Trophoblast cell (in vitro differentiated cells and primary cell): Measurements from ENCODE around the gene FASTK.

Experiments
- DNase-seq, 2 donors: peaks; one replicate each; pipeline ENCODE4 v3.0.0-alpha.2; 2016
- H2AFZ ChIP-seq: 2 replicates; pipeline ENCODE4 v1.6.1; 2013; ENCODE audit warnings: low read length, moderate library complexity, mild to moderate bottlenecking; ENCODE audit not compliant: insufficient read depth, poor library complexity
- H2AK5ac ChIP-seq: 2 replicates; pipeline ENCODE4 v1.6.1; 2013; ENCODE audit warnings: mild to moderate bottlenecking, low read length
- H2BK120ac ChIP-seq: 2 replicates; pipeline ENCODE4 v1.6.1; 2013; ENCODE audit warnings: low read length, mild to moderate bottlenecking, moderate library complexity; ENCODE audit not compliant: insufficient read depth, poor library complexity
- H2BK12ac ChIP-seq: 2 replicates; pipeline ENCODE4 v1.6.1; 2013; ENCODE audit warnings: mild to moderate bottlenecking, low read length, moderate library complexity
- H2BK5ac ChIP-seq: 2 replicates; pipeline ENCODE4 v1.6.1; 2013; ENCODE audit warnings: low read length, low read depth, moderate library complexity, mild to moderate bottlenecking; ENCODE audit not compliant: poor library complexity
- H3K14ac ChIP-seq: 2 replicates; pipeline ENCODE4 v1.6.1; 2013; ENCODE audit warnings: mild to moderate bottlenecking, low read length
- H3K18ac ChIP-seq: 2 replicates; pipeline ENCODE4 v1.6.1; 2013; ENCODE audit warnings: mild to moderate bottlenecking, low read length
- H3K23ac ChIP-seq: 2 replicates; pipeline ENCODE4 v1.6.1; 2013; ENCODE audit warnings: low read length
- H3K27ac ChIP-seq: 2 replicates; pipeline ENCODE4 v1.5.1; 2013; ENCODE audit warnings: low read depth, mild to moderate bottlenecking, inconsistent platforms, low read length, moderate library complexity
- H3K27me3 ChIP-seq: 2 replicates; pipeline ENCODE4 v1.6.1; 2013; ENCODE audit warnings: inconsistent platforms, mild to moderate bottlenecking, low read length, moderate library complexity; ENCODE audit not compliant: insufficient read depth
- H3K36me3 ChIP-seq, 2 experiments: 1 replicate in 1 of 2; 2 replicates in 1 of 2; pipeline ENCODE4 v1.6.1; 2013; ENCODE audit warnings: low read length in 2 of 2, mild to moderate bottlenecking in 2 of 2, moderate library complexity in 1 of 2; ENCODE audit not compliant: insufficient read depth in 2 of 2, control insufficient read depth in 1 of 2
- H3K4ac ChIP-seq: 2 replicates; pipeline ENCODE4 v1.6.1; 2013; ENCODE audit warnings: low read depth, mild to moderate bottlenecking, low read length, moderate library complexity
- H3K4me1 ChIP-seq, 2 experiments: 1 replicate in 1 of 2; 2 replicates in 1 of 2; pipeline ENCODE4 v1.6.1; 2013; ENCODE audit warnings: low read length in 2 of 2, mild to moderate bottlenecking in 2 of 2, moderate library complexity in 1 of 2; ENCODE audit not compliant: insufficient read depth in 2 of 2, control insufficient read depth in 1 of 2
- H3K4me2 ChIP-seq: 2 replicates; pipeline ENCODE4 v1.6.1; 2013; ENCODE audit warnings: inconsistent platforms, mild to moderate bottlenecking, low read length, moderate library complexity
- H3K4me3 ChIP-seq: 2 replicates; pipeline ENCODE4 v1.5.1; 2013; ENCODE audit warnings: mild to moderate bottlenecking, low read depth, low read length, inconsistent platforms
- H3K79me1 ChIP-seq: one replicate; pipeline ENCODE4 v1.6.1; 2013; ENCODE audit warnings: low read length
- H3K79me2 ChIP-seq: 2 replicates; pipeline ENCODE4 v1.6.1; 2013; ENCODE audit warnings: low read length, mild to moderate bottlenecking; ENCODE audit not compliant: control insufficient read depth, insufficient read depth, poor library complexity
- H3K9ac ChIP-seq: 2 replicates; pipeline ENCODE4 v1.6.1; 2013; ENCODE audit warnings: mild to moderate bottlenecking, low read length
- H3K9me3 ChIP-seq: 2 replicates; pipeline ENCODE4 v1.6.1; 2013; ENCODE audit warnings: low read depth, mild to moderate bottlenecking, control low read depth, inconsistent platforms, low read length; ENCODE audit not compliant: insufficient read depth
- H4K12ac ChIP-seq: 2 replicates; pipeline ENCODE4 v1.6.1; 2013; ENCODE audit warnings: low read depth, mild to moderate bottlenecking, low read length, moderate library complexity
- H4K8ac ChIP-seq: 2 replicates; pipeline ENCODE4 v1.6.1; 2013; ENCODE audit warnings: low read depth, mild to moderate bottlenecking, low read length, moderate library complexity
- H4K91ac ChIP-seq: one replicate; pipeline ENCODE4 v1.6.1; 2013; ENCODE audit warnings: low read depth, mild to moderate bottlenecking, low read length, moderate library complexity
- WGBS: extraction: QIAGEN DNeasy Blood & Tissue Kit; methylation state at CpG from one replicate; pipeline ENCODE4 v1.1.7; 2013; ENCODE audit warnings: missing lambda C conversion rate; ENCODE audit not compliant: insufficient read length, insufficient coverage; ENCODE audit errors: extremely low coverage; 5-methylcytosine and 5-hydroxymethylcytosine counted together

Gene FASTK

DNA sequence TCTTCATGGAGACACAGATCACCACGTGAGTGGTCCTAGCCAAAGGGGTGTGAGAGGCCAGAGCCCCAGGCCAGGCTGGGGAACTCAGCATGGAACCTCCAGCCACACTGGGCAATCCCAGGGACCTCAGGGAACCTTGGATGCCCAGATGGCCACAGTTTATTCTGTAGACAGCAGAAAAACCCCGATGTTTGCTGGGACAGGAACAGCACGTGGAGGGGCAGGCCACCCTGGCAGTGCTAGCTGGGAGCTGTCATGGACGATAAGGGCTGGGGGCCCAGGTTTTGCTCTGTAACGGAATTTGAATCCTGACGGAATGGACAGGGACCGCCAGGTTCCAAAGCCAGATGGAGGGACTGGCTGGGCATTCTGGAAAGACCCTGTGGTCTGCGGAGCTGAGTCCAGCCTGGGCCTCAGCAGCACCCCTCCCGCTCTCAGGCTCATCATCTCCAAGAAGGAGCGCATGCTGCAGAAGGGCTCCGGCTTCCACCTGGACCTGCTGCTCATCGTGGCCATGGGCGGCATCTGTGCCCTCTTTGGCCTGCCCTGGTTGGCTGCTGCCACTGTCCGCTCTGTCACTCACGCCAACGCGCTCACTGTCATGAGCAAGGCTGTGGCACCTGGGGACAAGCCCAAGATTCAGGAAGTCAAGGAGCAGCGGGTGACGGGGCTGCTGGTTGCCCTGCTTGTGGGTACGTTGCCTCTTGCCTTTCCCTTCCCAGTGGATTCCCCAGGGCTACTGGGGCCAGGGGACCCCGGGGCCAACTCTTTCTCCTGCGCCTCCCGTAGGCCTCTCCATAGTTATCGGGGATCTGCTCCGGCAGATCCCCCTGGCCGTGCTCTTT lies 5.6 kb downstream of the FASTK start:
- no peak for DNase-seq
- no peak overlapping the region for H3K4me2 ChIP-seq
- peaks cover 2% of the 10 kb centered on the region for H3K79me1 ChIP-seq
- H4K8ac ChIP-seq: no peak overlapping the region
- H3K9me3 ChIP-seq: no peaks in the 10 kb centered on the region
- no peak overlapping the region for H3K9ac ChIP-seq
- H3K27ac ChIP-seq: no peak overlapping the region
- H3K4me3 ChIP-seq: no peak overlapping the region
- H3K4me1 ChIP-seq: peaks cover 10 to 16% of the 10 kb centered on the region in 2 experiments
- H3K18ac ChIP-seq: no peak overlapping the region
- no peaks in the 10 kb centered on the region for H3K27me3 ChIP-seq
- peaks cover 6% of the 10 kb centered on the region for H3K79me2 ChIP-seq
- H4K12ac ChIP-seq: no peak overlapping the region
- H3K14ac ChIP-seq: no peak overlapping the region
- H3K36me3 ChIP-seq: peaks cover 72 to 73% of the 10 kb centered on the region in 2 experiments
- H2BK120ac ChIP-seq: no peak overlapping the region
- H2BK5ac ChIP-seq: no peak overlapping the region
- H2AK5ac ChIP-seq: no peak overlapping the region
- no peak overlapping the region for H4K91ac ChIP-seq
- WGBS: no CpG with 5 or more reads among the region's 26 CpGs
- no peak overlapping the region for H2BK12ac ChIP-seq
- no peak overlapping the region for H2AFZ ChIP-seq
- H3K4ac ChIP-seq: no peak overlapping the region
- no peak overlapping the region for H3K23ac ChIP-seq

- H3K23ac ChIP-seq: no peak overlapping the region
Observed at GRCh38 chr7:151073990-151074389, 6.6 kb downstream of the FASTK start.

GRCh38 chr7:151071032-151071866 lies 9.4 kb downstream of the FASTK start:
- no CpG with 5 or more reads among the region's 39 CpGs for WGBS
- H3K36me3 ChIP-seq: peaks cover 84 to 89% of the 10 kb centered on the region in 2 experiments

More at GRCh38 chr7:151073990-151074389, 6.6 kb downstream of the FASTK start:
- no peak overlapping the region for H2BK5ac ChIP-seq
- no peak overlapping the region for H3K14ac ChIP-seq
- H3K27ac ChIP-seq: no peak overlapping the region
- no peak overlapping the region for H3K4ac ChIP-seq
- no CpG with 5 or more reads among the region's 17 CpGs for WGBS
- no peak overlapping the region for H3K9ac ChIP-seq
- no peak overlapping the region for H2AK5ac ChIP-seq
- H3K27me3 ChIP-seq: no peaks in the 10 kb centered on the region
- H3K4me1 ChIP-seq: peaks cover 2 to 8% of the 10 kb centered on the region in 2 experiments
- no peak overlapping the region for H4K91ac ChIP-seq
- DNase-seq: no peak
- H4K8ac ChIP-seq: no peak overlapping the region
- H4K12ac ChIP-seq: no peak overlapping the region
- H3K4me3 ChIP-seq: no peak overlapping the region
- no peaks in the 10 kb centered on the region for H3K79me2 ChIP-seq
- H3K9me3 ChIP-seq: no peaks in the 10 kb centered on the region
- H3K4me2 ChIP-seq: no peak overlapping the region
- no peak overlapping the region for H2BK12ac ChIP-seq
- H3K79me1 ChIP-seq: peaks cover 2% of the 10 kb centered on the region
- H2AFZ ChIP-seq: no peak overlapping the region
- no peak overlapping the region for H3K18ac ChIP-seq
- H3K36me3 ChIP-seq: peaks cover 78 to 79% of the 10 kb centered on the region in 2 experiments
- H2BK120ac ChIP-seq: no peak overlapping the region

DNA sequence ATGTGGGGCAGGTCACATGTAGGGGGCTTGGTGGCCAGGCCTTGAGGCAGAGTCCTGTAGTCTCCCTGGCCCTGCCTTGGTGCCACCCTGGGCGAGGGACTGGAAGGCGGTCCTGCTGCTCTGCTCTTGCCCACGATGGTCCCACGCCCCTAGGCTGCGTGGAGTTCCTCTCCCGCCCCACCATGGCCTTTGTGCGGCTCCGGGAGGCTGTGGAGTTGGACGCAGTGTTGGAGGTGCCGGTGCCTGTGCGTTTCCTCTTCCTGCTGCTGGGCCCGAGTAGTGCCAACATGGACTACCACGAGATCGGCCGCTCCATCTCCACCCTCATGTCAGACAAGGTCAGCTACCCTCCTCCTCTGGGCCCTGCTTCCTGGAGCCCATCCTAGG lies 10.0 kb downstream of the FASTK start:
- Histone ChIP-seq H3K4me1 (peaks cover 8 to 15% of the 10 kb centered on the region in 2 experiments), H3K23ac (no peak overlapping the region), H3K4me3 (no peak overlapping the region), H4K12ac (no peak overlapping the region), H3K79me2 (no peaks in the 10 kb centered on the region), H4K8ac (no peak overlapping the region), H3K9ac (no peak overlapping the region), H2BK5ac (no peak overlapping the region), H3K27me3 (no peaks in the 10 kb centered on the region), H3K18ac (no peak overlapping the region), H4K91ac (no peak overlapping the region), H3K14ac (no peak overlapping the region), H2AK5ac (no peak overlapping the region), H2BK12ac (no peak overlapping the region), H3K4ac (no peak overlapping the region), H3K79me1 (peaks cover 4% of the 10 kb centered on the region), H2BK120ac (no peak overlapping the region), H3K27ac (no peak overlapping the region), H3K4me2 (no peak overlapping the region), H3K9me3 (no peaks in the 10 kb centered on the region), H2AFZ (no peak overlapping the region), H3K36me3 (peaks cover 84 to 89% of the 10 kb centered on the region in 2 experiments)
- no peak for DNase-seq
- no CpG with 5 or more reads among the region's 15 CpGs for WGBS

More at GRCh38 chr7:151071032-151071866, 9.4 kb downstream of the FASTK start:
- Histone ChIP-seq H4K12ac (no peak overlapping the region), H4K91ac (no peak overlapping the region), H3K4ac (no peak overlapping the region), H3K4me1 (peaks cover 8 to 15% of the 10 kb centered on the region in 2 experiments), H3K79me2 (no peaks in the 10 kb centered on the region), H3K9ac (no peak overlapping the region), H3K27me3 (no peaks in the 10 kb centered on the region), H3K27ac (no peak overlapping the region), H2AFZ (no peak overlapping the region), H3K23ac (no peak overlapping the region), H4K8ac (no peak overlapping the region), H3K9me3 (no peaks in the 10 kb centered on the region), H3K79me1 (peaks cover 4% of the 10 kb centered on the region), H3K14ac (no peak overlapping the region), H3K18ac (no peak overlapping the region), H2AK5ac (no peak overlapping the region), H3K4me2 (no peak overlapping the region), H2BK12ac (no peak overlapping the region), H2BK120ac (no peak overlapping the region), H3K4me3 (no peak overlapping the region), H2BK5ac (no peak overlapping the region)
- no peak for DNase-seq
